ENCODE measurements around the gene PTPRG.
"Not testable (repeated sequence)": the region's sequence is repeated elsewhere in the genome, so short reads cannot be mapped to it uniquely, and the experiment has no call there.

Gene PTPRG

GRCh38 chr3:62019906-62020305 is 458.5 kb downstream of the PTPRG start:
- no peak for DNase-seq (ENCODE audit: low spot score)

DNA sequence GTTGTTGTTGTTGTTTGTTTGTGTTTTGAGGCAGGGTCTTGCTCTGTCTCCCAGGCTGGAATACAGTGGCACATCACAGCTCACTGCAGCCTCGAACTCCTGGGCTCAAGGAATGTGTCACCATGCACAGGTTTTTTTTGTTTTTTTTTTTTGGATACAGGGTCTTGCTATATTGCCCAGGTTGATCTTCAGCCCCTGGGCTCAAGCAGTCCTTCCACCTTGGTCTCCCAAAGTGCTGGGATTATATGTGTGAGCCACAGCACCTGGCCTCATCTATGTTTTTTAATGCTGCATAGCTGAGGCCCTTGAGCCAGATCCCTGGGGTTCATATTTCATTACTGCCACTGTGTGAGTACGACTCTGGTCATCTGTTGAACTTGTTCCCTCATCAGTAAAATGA is 459.3 kb downstream of the PTPRG start:
- DNase-seq (ENCODE audit: low spot score), result no peak

GRCh38 chr3:62022312-62022711 is 460.9 kb downstream of the PTPRG start:
- DNase-seq (ENCODE audit: low spot score), result no peak

GRCh38 chr3:62024882-62025281 is 463.5 kb downstream of the PTPRG start:
- no peak for DNase-seq (ENCODE audit: low spot score)

DNA sequence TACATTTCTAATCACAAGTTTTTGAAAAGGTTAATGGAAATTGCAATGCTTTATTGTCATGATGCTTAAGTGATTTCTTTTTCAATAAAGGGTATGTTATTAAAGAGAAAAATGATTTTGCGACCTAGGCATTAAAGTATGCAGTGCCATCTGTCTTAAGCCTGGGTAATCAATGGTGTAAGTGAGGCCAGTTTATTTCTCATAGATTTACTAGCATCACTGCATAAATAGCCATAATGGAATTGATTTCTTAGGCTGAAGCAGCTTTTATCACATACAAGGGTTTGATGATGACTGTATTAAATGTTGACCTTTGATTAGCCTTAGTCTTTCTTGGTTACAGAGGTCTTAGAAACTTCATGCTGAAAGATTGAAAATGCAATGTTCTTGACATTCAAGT is 464.5 kb downstream of the PTPRG start:
- DNase-seq (ENCODE audit: low spot score), result no peak

DNA sequence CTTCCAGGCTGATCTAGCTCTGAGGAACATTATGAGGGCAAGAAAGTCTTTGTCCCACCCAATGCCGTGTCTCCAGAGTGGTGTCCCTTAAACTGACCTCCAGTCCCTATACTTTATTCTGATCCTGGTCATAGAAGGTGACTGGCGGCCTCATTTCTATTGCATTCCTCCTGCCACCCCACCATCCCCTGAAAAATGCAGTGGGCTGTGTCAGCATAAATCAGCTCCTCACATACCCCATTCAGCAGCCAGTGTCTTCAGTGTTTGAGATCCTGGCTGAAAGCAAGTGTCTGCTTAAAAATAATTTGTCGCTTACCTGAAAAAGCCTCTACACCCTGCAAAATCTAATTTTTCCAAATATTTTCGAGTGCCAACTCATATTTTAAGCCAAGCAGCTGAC is 465.9 kb downstream of the PTPRG start:
- no peak for DNase-seq (ENCODE audit: low spot score)

GRCh38 chr3:62027796-62028195 is 466.4 kb downstream of the PTPRG start:
- DNase-seq (ENCODE audit: low spot score), result no peak

DNA sequence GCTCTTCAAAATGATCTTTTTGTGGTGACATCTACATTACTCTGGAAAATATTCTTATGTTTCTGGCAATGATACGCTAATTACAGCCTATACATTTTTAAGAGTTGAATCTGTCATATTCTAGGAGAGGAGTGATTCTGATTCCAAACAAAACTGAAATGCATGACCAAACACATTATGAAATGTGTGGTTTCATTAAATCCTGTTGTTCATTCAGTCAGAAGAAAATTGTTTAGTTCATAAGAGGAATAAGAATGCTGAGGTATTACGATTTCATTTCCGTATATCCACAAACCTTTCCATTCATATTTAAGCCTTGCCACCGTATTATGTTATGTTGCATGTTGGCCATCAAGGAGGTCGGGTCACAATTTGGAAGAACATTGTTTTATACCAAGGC is 466.9 kb downstream of the PTPRG start:
- DNase-seq (ENCODE audit: low spot score), result no peak

- DNase-seq (ENCODE audit: low spot score), result no peak
Observed at GRCh38 chr3:62032738-62033137, 471.4 kb downstream of the PTPRG start.

DNA sequence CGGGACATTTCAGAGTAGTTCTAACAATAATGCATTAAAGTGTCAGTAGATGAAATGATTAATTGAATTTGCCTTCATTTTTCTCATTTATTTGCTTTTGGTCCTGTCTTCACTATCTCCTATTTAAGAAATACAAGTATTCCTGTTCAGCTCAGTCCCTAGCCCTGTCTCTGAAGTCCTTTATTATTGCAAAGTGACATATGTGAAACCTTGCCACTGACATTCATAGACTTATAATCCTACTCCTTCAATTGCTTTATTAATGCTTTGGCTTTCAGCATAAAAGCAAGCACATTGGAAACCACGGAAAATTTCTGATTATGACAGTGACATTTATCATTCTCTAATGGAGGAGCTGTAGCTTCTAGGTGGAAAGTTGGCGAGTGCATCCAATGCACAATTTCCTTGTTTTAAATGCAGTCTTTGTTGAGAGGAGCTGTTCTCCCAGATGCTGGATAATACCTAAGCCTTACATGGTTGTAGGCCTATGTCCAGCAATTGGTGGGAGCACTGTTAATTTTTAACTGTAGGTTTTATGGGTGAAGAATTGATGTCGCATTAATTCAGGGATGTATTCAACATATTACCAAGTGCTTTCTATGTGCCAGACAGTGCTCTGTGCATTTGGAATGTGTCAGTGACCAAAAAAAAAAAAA is 474.2 kb downstream of the PTPRG start:
- no peak for DNase-seq (ENCODE audit: low spot score)

- no peak for DNase-seq (ENCODE audit: low spot score)
Observed at GRCh38 chr3:62036726-62037125, 475.4 kb downstream of the PTPRG start.

DNA sequence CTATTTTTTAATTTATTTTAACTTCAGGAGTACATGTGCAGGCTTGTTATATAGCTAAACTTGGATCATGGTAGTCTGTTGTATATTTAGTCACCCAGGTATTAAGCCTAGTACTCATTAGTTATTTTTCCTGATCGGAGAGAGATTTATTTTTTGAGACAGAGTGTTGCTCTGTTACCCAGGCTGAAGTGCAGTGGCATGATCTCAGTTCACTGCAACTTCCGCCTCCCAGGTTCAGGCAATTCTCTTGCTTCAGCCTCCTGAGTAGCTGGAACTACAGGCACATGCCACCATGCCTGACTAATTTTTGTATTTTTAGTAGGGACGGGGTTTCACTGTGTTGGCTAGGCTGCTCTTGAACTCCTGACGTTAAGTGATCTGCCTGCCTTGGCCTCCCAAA is 477.4 kb downstream of the PTPRG start:
- DNase-seq (ENCODE audit: low spot score), result not testable (repeated sequence)

DNA sequence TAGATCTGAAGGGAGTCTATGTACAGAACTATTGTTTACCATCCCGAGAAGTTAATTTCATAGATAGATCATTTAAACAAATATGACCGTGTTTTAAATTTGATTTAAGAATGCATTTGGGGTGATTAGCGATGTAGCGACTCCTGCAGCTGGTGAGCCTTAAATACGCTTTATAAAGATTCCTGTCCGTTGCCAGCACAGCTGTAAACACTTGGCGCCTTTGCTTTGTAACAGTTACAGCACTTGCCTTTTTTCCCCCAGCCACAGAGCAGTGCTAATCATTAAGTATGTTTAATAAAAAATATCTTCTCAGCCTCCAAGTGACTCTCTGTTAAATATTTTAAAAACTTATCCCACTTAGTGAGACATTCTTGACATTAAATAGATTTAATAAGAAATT is 478.2 kb downstream of the PTPRG start:
- no peak for DNase-seq (ENCODE audit: low spot score)

DNA sequence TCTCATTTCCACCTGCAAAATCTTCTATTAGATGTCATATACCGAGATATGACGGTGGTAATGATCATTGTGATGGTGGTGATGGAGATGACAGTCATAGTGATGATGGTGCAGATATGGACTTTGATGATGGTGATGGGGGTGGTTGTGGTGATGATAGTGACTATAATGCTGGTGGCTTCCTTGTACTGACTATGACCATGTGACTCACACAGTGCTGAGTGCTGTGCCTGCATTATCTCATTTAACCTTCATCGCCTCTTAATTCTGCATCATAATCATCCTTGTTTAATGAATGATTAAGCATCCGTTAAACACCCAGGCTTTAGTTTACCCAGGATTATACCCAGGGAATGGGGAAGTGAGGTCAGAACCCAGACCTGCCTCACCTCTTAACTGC is 480.3 kb downstream of the PTPRG start:
- no peak for DNase-seq (ENCODE audit: low spot score)

DNA sequence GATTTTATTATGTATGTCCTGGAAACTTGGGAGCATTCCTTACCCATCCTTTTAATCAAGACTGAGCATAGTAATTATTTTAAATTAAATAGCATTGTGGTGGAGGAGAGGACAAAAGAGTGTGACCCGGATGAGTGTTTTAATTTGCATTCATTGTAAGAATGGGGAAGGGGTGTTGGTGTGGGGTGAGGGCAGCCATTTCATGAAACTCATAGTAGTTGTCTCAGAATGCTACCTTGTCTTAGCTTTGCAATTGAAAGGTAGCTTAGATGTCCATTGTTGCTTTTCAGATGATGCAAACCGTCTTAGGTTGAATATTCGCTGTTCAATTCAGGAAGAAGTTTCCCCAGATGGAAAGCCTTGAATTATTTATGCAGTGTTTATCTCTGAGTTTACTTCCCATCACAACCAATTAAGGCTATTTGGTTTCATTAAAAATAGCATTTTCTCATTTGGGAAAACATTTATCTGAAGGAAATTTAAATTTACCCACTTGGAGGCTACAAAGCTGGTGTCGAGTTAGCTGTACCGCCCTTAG is 483.6 kb downstream of the PTPRG start:
- DNase-seq (ENCODE audit: low spot score), result no peak

DNA sequence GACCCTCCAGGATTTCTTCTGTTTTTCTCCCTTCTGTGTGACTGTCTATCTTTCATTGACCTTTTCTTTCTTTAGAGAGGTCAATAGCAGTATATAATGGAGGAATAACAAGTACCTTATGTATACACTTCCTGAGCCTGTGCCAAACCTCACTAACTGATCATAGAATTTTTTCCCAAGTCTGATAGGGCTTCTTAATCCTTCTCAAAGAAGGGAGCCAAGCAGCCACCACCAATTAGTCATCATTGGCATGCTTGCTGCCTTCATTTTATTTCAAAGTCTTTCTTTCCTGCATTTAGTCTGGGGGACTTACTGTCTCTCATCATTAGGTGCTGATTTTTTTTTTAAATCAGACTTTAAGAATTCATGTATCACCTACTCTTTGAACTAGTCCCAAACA is 485.0 kb downstream of the PTPRG start:
- DNase-seq (ENCODE audit: low spot score), result no peak

DNA sequence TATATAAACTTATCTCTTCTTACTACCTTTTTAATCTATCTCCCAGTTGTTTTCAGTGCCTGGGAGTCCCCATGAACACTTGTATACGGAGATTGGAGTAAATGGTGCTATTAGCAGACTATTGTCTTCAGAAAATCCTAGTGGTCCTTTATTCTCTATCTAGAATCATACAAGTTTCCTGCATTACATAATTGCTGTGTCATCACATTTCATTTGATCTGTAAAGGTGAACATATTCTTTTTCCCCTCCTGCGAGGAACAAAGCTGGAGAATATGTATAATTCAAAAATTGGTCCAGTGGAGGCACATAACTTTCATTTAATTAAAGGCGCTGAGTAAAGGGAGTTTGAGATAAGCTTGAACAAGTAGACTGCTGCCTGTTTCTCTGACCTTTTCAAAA is 487.2 kb downstream of the PTPRG start:
- DNase-seq (ENCODE audit: low spot score), result no peak

- no peak for DNase-seq (ENCODE audit: low spot score)
Observed at GRCh38 chr3:62049033-62049432, 487.7 kb downstream of the PTPRG start.

DNA sequence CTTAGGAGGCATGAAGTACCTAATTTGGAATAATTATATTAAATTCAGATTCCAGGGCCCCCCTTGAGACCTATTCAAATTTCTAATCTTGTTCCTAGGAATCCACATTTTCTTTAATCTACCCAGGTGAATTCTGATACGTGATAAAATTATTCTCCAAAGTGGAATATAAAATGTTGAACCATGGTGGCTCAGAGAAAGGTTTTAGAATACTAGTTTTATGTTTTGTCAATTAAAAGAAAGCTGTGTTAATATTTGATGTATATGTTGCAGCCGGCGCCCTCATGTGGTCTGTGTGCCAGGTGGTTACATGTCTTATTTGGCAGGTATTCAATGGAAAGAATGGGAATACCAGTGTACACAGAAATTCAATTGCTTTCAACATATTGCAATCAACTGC is 490.1 kb downstream of the PTPRG start:
- no peak for DNase-seq (ENCODE audit: low spot score)

DNA sequence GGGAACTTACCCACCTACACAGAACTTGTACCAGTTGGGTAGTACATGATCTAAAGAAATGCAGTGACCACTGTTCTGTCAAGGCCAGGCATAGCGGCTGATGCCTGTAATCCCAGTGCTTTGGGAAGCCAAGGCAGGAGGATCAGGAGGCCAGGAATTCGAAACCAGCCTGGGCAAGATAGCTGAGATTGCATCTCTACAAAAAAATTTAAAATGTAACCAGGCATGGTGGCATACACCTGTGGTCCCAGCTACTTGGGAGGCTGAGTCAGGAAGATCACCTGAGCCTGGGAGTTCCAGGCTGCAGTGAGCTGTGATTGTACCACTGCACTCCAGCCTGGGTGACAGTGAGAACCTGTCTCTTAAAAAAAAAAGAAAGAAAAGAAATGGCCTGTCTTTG is 491.0 kb downstream of the PTPRG start:
- DNase-seq (ENCODE audit: low spot score), result no peak

- DNase-seq (ENCODE audit: low spot score), result no peak
Observed at GRCh38 chr3:62056658-62057057, 495.3 kb downstream of the PTPRG start.

GRCh38 chr3:62057339-62058047 is 496.1 kb downstream of the PTPRG start:
- no peak for DNase-seq (ENCODE audit: low spot score)

DNA sequence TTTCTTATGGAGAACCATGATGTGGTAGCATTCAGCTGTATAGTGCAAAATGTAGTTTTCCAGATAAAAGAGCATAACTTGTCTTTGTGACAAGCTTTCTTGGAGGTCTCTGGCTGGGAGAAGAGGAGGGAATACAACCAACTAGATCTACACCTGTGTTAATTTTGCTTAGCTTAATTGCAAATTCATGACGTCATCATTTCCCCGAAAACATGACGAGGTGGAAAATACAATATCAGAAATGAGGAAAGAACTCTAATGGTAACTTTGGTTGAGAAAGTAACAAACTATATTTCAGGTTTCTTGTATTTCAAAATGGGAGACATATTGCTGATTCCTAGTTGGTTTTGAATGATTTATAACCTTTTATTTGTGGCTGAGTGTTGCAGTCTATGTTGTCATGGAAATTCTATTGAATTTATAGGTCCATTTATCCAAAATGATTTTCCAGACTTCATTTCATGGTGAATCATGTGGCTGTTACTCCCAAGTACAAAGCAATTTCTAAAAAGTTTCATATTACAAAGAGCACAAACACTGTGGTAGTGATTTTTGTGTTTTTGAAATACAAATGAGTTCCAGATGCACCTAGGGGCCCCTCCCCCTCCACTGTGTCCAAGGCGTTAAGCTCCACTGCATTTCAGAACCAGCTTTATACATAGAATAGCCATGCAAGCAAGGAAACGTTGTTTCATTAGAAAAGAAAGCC is 504.8 kb downstream of the PTPRG start:
- DNase-seq (ENCODE audit: low spot score), result no peak

All from CD4-positive, alpha-beta T cell treated with Interleukin-2 at 100 ng/mL for 4 hours (primary cell).